Measurements from ENCODE around the gene CDK15.
"Not testable (repeated sequence)": the region's sequence is repeated elsewhere in the genome, so short reads cannot be mapped to it uniquely, and the experiment has no call there.

The CDK15 gene

GRCh38 chr2:201789395-201789794 lies 16.9 kb upstream of the CDK15 start:
- no peak for DNase-seq (ENCODE audit: low spot score)

GRCh38 chr2:201790291-201790690 lies 16.0 kb upstream of the CDK15 start:
- DNase-seq (ENCODE audit: low spot score), result no peak

- DNase-seq (ENCODE audit: low spot score), result no peak
Measured at GRCh38 chr2:201790989-201791388, 15.3 kb upstream of the CDK15 start.

- DNase-seq (ENCODE audit: low spot score), result no peak
Measured at GRCh38 chr2:201793631-201794030, 12.7 kb upstream of the CDK15 start.

- DNase-seq (ENCODE audit: low spot score), result no peak
Measured at GRCh38 chr2:201794294-201794693, 12.0 kb upstream of the CDK15 start.

- DNase-seq (ENCODE audit: low spot score), result peak; percentile 76
Measured at GRCh38 chr2:201795607-201796477, 10.5 kb upstream of the CDK15 start.

- no peak for DNase-seq (ENCODE audit: low spot score)
Measured at GRCh38 chr2:201796478-201796865, 9.9 kb upstream of the CDK15 start.

GRCh38 chr2:201797175-201797840 lies 9.0 kb upstream of the CDK15 start:
- DNase-seq (ENCODE audit: low spot score), result no peak

GRCh38 chr2:201798252-201798913 lies 8.0 kb upstream of the CDK15 start:
- no peak for DNase-seq (ENCODE audit: low spot score)

GRCh38 chr2:201798914-201799285 lies 7.4 kb upstream of the CDK15 start:
- DNase-seq (ENCODE audit: low spot score), result peak; percentile 21

- peak; percentile 42 for DNase-seq (ENCODE audit: low spot score)
Measured at GRCh38 chr2:201807452-201807999, 1.2 kb downstream of the CDK15 start.

GRCh38 chr2:201808027-201808426 lies 1.7 kb downstream of the CDK15 start:
- DNase-seq (ENCODE audit: low spot score), result peak; percentile 16

GRCh38 chr2:201809633-201810032 lies 3.3 kb downstream of the CDK15 start:
- DNase-seq (ENCODE audit: low spot score), result no peak

- DNase-seq (ENCODE audit: low spot score), result not testable (repeated sequence)
Measured at GRCh38 chr2:201810604-201811003, 4.3 kb downstream of the CDK15 start.

GRCh38 chr2:201813996-201814760 lies 7.8 kb downstream of the CDK15 start:
- peak; percentile 95 for DNase-seq (ENCODE audit: low spot score)

- DNase-seq (ENCODE audit: low spot score), result no peak
Measured at GRCh38 chr2:201816657-201817575, 10.6 kb downstream of the CDK15 start.

GRCh38 chr2:201820383-201821007 lies 14.2 kb downstream of the CDK15 start:
- no peak for DNase-seq (ENCODE audit: low spot score)

- no peak for DNase-seq (ENCODE audit: low spot score)
Measured at GRCh38 chr2:201821080-201821479, 14.7 kb downstream of the CDK15 start.

GRCh38 chr2:201824212-201824611 lies 17.9 kb downstream of the CDK15 start:
- no peak for DNase-seq (ENCODE audit: low spot score)

GRCh38 chr2:201827621-201828020 lies 21.3 kb downstream of the CDK15 start:
- no peak for DNase-seq (ENCODE audit: low spot score)
